ENCODE measurements around the gene NHERF2. TPM values are rescaled to one million over a fixed set of nuclear protein-coding genes. Genes with fewer than 3 reads are reported as not detected.

Gene NHERF2
- total RNA-seq, 2 donors from 2014 or later: 0.82 to 3.7 TPM

- ATAC-seq: no peak
- no peak for DNase-seq (ENCODE audit: low spot score in 2 of 2)
- peaks cover 6% of the 10 kb centered on the region in 2 donors for H3K36me3 Mint-ChIP-seq
- no peaks in the 10 kb centered on the region for H3K9me3 Mint-ChIP-seq
- H3K27ac Mint-ChIP-seq: no peak overlapping the region
These were observed 39.5 kb upstream of the NHERF2 start for GRCh38 chr16:1987198-1987597.

- no peak for ATAC-seq
- no peak for DNase-seq (ENCODE audit: low spot score in 2 of 2)
- Mint-ChIP-seq H3K9me3 (no peaks in the 10 kb centered on the region), H3K27ac (peak within 1 kb of the TSS in 1 of 2 donors; percentile 39), H3K36me3 (peaks cover 6% of the 10 kb centered on the region in 2 donors)
These were observed 37.2 kb upstream of the NHERF2 start, which contains the start of gene SYNGR3 for GRCh38 chr16:1989209-1990100. Gene SYNGR3, plus strand, starts transcription at chr16:1989970. Its CDS starts 133 bp downstream, at chr16:1990103.

DNA sequence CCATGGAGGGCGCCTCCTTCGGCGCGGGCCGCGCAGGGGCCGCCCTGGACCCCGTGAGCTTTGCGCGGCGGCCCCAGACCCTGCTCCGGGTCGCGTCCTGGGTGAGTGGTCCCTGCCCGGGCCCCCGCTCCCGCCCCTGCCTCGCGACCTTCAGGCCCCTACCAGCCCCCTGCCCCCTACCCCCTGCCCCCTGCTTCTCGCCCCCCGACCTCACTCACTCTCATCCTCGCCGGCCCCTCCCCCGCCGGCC, 36.7 kb upstream of the NHERF2 start:
- H3K9me3 Mint-ChIP-seq: no peaks in the 10 kb centered on the region
- peaks cover 6% of the 10 kb centered on the region in 2 donors for H3K36me3 Mint-ChIP-seq
- H3K27ac Mint-ChIP-seq: no peak overlapping the region
- DNase-seq (ENCODE audit: low spot score in 2 of 2) (no peak), ATAC-seq (no peak)

DNA sequence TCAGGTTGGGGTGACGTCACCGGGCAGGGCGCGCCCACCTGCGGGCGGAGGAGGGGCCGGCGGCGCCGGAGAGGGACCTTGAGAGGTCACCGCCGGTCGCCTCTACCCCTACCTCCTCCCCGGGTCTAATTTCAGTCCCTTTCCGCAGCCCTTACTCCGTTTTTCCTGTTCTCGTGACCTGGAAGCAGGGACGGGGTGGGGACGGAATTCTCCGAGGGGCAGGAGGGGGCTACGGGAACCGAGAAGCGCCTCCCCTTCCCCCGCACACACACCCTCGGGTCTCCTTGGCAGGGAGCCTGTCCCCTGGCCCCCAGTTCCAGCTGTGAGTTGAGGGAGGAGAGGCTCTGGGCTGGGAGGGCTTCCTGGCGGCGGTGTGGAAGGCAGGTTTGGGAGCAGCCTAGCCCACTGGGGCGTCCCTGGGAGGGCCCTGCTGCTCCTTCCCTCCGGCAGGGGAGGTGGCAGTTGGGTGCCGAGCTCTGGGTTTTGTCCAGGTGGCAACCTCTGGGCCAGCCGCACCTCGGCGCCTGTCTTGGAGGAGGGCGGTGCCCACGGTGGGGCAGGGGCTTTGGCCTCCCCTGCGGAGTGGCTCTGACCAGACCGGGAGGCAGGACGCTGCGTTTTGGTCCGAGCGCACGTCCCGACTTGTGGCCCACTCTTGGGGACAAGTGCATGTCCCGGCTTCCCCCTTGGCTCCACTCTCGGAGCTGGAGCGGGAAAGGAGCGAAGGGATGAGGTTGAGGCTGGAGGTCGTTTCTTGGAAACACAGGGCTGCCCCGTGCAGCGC, 36.2 kb upstream of the NHERF2 start:
- Mint-ChIP-seq H3K9me3 (no peaks in the 10 kb centered on the region), H3K36me3 (peaks cover 6% of the 10 kb centered on the region in 2 donors), H3K27ac (peak overlapping the region in 1 of 2 donors; percentile 39)
- no peak for DNase-seq (ENCODE audit: low spot score in 2 of 2)
- peak in 1 of 2 donors; percentile 2 for ATAC-seq

DNA sequence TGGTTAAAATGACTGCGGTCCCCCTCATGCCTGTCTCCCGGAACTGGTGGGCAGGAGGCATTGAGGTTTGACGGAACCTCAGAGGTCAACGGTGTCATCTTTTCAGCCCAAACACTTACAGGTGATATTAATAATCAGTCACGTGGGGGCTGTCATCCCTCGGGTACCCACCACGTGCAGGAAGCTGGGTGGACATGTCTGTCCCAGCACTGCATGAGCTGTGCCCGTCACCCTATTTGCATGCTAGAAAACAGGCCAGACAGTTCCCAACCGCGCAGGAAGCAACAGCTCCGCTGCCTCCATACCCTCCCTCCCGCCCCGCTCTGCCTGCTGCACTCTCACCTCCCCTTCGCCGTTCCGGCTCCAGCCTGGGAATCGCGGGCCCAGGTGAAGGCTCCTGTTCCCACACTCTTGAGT, 35.6 kb upstream of the NHERF2 start:
- DNase-seq (ENCODE audit: low spot score in 2 of 2) (no peak), ATAC-seq (peak; percentile 28 to 68)
- peak overlapping the region in 1 of 2 donors; percentile 39 for H3K27ac Mint-ChIP-seq
- H3K9me3 Mint-ChIP-seq: no peaks in the 10 kb centered on the region
- H3K36me3 Mint-ChIP-seq: peaks cover 6% of the 10 kb centered on the region in 2 donors

DNA sequence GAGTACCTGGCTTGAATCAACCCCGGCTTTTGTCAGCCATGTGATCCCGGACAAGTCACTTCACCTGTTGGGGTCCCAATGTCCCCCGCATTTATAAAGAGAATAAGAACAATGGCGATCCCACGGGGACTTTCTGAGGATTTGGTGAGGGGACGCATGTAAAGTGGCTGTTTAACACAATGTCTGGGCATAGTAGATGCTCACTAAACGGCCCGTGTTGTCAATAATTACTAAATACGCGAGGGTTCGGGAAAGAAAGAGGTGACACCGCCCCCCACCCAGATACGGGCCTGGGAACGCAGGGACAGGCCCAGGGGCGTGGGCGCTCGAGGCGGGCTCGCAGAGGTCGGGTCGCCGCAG, 35.1 kb upstream of the NHERF2 start:
- no peaks in the 10 kb centered on the region for H3K9me3 Mint-ChIP-seq
- no peak for ATAC-seq
- DNase-seq (ENCODE audit: low spot score in 2 of 2): no peak
- peaks cover 2 to 6% of the 10 kb centered on the region in 2 donors for H3K36me3 Mint-ChIP-seq
- H3K27ac Mint-ChIP-seq: peak overlapping the region in 1 of 2 donors; percentile 39

GRCh38 chr16:1991948-1992703, 34.6 kb upstream of the NHERF2 start:
- peak overlapping the region in 1 of 2 donors; percentile 39 for H3K27ac Mint-ChIP-seq
- H3K36me3 Mint-ChIP-seq: peaks cover 0 to 6% of the 10 kb centered on the region in 2 donors
- H3K9me3 Mint-ChIP-seq: no peaks in the 10 kb centered on the region
- DNase-seq (ENCODE audit: low spot score in 2 of 2) (peak; percentile 87 to 98), ATAC-seq (peak; percentile 58 to 77)

DNA sequence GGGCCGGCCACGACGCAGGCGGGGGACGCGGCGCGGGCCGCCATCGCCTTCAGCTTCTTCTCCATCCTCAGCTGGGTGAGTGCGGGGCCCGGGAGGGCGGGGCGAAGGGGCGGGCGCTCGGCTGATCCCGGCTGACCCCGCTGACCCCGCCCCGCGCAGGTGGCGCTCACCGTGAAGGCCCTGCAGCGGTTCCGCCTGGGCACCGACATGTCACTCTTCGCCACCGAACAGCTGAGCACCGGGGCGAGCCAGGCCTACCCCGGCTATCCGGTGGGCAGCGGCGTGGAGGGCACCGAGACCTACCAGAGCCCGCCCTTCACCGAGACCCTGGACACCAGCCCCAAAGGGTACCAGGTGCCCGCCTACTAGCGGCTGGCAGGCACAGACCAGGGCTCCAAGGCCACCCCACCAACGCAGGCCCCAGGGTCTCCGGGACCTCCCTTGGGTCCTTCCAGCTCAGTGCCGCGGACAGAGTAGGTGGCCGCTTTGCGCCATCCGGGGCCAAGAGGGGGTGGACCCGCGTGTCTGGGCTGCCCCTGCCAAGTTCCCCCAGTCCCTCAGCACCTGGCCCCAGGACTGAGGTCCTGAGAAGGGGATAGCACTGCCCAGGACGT, 33.9 kb upstream of the NHERF2 start:
- ATAC-seq: no peak
- DNase-seq (ENCODE audit: low spot score in 2 of 2): no peak
- peaks cover 0 to 6% of the 10 kb centered on the region in 2 donors for H3K36me3 Mint-ChIP-seq

DNA sequence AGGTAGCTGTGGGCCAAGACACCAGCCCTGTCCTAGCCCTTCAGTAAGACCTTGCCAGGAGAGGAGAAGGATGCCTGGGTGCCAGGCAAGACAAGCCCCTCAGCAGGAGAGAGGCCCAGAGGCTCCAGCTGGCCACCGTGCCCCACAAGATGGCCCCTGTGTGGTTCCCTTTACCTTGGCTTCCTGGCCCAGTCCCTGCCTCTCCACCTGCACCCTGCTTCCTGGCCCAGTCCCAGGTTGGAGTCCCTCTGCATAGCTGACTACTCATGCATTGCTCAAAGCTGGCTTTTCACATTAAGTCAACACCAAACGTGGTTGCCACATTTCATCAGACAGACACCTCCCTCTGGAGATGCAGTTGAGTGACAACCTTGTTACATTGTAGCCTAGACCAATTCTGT, 33.0 kb upstream of the NHERF2 start:
- Mint-ChIP-seq H3K27ac (peak overlapping the region in 1 of 2 donors; percentile 49), H3K36me3 (peaks cover 3 to 6% of the 10 kb centered on the region in 2 donors), H3K9me3 (no peaks in the 10 kb centered on the region)
- DNase-seq (ENCODE audit: low spot score in 2 of 2): no peak
- ATAC-seq: peak in 1 of 2 donors; percentile 17

More for the DNA sequence above, 33.9 kb upstream of the NHERF2 start:
- Mint-ChIP-seq H3K9me3 (no peaks in the 10 kb centered on the region), H3K27ac (no peak overlapping the region)

GRCh38 chr16:1997494-1998359, 29.0 kb upstream of the NHERF2 start:
- H3K9me3 Mint-ChIP-seq: no peaks in the 10 kb centered on the region
- no peak overlapping the region for H3K27ac Mint-ChIP-seq
- H3K36me3 Mint-ChIP-seq: peaks cover 0 to 6% of the 10 kb centered on the region in 2 donors
- DNase-seq (ENCODE audit: low spot score in 2 of 2) (no peak), ATAC-seq (no peak)

GRCh38 chr16:1998360-1998835, 28.3 kb upstream of the NHERF2 start:
- H3K36me3 Mint-ChIP-seq: peaks cover 0 to 6% of the 10 kb centered on the region in 2 donors
- no peak overlapping the region for H3K27ac Mint-ChIP-seq
- ATAC-seq: no peak
- H3K9me3 Mint-ChIP-seq: no peaks in the 10 kb centered on the region
- no peak for DNase-seq (ENCODE audit: low spot score in 2 of 2)

- ATAC-seq (no peak), DNase-seq (ENCODE audit: low spot score in 2 of 2) (no peak)
- Mint-ChIP-seq H3K9me3 (no peaks in the 10 kb centered on the region), H3K27ac (no peak overlapping the region), H3K36me3 (peaks cover 0 to 6% of the 10 kb centered on the region in 2 donors)
These were observed 27.6 kb upstream of the NHERF2 start for GRCh38 chr16:1998852-1999801.

GRCh38 chr16:1999866-2000514, 26.7 kb upstream of the NHERF2 start:
- no peak for DNase-seq (ENCODE audit: low spot score in 2 of 2)
- Mint-ChIP-seq H3K9me3 (no peaks in the 10 kb centered on the region), H3K36me3 (peaks cover 0 to 6% of the 10 kb centered on the region in 2 donors), H3K27ac (no peak overlapping the region)
- no peak for ATAC-seq

DNA sequence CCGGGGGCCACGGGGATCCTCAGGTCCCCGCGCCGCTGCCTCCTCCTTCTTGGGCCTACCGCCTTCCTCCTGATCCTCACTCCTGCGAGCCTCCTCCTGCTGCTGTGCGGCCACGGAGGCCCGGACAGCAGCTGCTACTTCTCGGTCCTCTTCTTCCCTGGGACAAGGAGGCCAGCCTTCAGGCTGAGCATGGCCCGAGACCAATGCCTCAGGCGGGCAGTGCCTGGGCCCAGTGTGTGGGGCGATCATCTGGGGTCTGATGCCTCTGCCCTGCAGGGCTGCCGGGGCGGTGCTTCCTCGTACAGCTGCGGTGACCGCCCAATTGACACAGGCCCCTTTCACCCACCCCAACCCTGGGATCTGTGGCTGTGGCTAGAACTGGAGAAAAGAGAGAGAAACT, 25.7 kb upstream of the NHERF2 start:
- Mint-ChIP-seq H3K9me3 (no peaks in the 10 kb centered on the region), H3K36me3 (peaks cover 0 to 6% of the 10 kb centered on the region in 2 donors)
- ATAC-seq: no peak

More for the DNA sequence above, 25.7 kb upstream of the NHERF2 start:
- H3K27ac Mint-ChIP-seq: no peak overlapping the region
- no peak for DNase-seq (ENCODE audit: low spot score in 2 of 2)
